IPS-20b (cell line): ENCODE results near the gene TGFB1.

ENCODE experiments used
- H3K27ac ChIP-seq: one replicate; pipeline ENCODE4 v1.5.1; 2013; ENCODE audit warnings: low read length
- H3K27me3 ChIP-seq: 2 replicates; pipeline ENCODE4 v1.6.1; 2013; ENCODE audit warnings: mild to moderate bottlenecking, low read length, inconsistent platforms; ENCODE audit not compliant: insufficient read depth
- H3K36me3 ChIP-seq: 2 replicates; pipeline ENCODE4 v1.6.1; 2013; ENCODE audit warnings: low read depth, mild to moderate bottlenecking, inconsistent platforms, low read length, moderate library complexity; ENCODE audit not compliant: insufficient read depth
- H3K4me1 ChIP-seq: 2 replicates; pipeline ENCODE4 v1.6.1; 2013; ENCODE audit warnings: mild to moderate bottlenecking, control low read depth, inconsistent platforms, low read length, moderate library complexity; ENCODE audit not compliant: insufficient read depth
- H3K4me3 ChIP-seq: 2 replicates; pipeline ENCODE4 v1.5.1; 2013; ENCODE audit warnings: mild to moderate bottlenecking, low read length, inconsistent platforms
- H3K9ac ChIP-seq: 2 replicates; pipeline ENCODE4 v1.6.1; 2013; ENCODE audit warnings: low read depth, mild to moderate bottlenecking, inconsistent platforms, low read length, moderate library complexity
- H3K9me3 ChIP-seq: 2 replicates; pipeline ENCODE4 v1.6.1; 2013; ENCODE audit warnings: mild to moderate bottlenecking, low read depth, low read length, inconsistent platforms; ENCODE audit not compliant: insufficient read depth

The TGFB1 gene

DNA sequence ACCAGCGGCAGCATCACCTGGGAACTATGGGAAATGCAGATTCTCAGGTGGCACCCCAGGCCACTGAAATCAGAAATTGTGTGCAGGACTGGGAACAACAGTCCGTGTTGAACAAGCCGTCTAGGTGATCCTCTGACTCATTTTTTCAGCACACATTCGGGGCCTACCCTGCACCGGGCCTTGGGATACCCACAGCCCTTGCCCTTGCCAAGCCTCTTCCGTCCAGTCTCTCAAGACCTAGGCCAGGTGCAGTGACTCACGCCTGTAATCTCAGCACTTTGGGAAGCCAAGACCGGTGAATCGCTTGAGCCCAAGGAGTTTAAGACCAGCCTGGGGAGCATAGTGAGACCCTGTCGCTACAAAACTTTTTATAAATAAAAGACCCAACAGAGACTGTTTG, 18.3 kb downstream of the TGFB1 start:
- H3K9me3 ChIP-seq: no peaks in the 10 kb centered on the region

GRCh38 chr19:41334793-41335192, 18.9 kb downstream of the TGFB1 start:
- H3K27me3 ChIP-seq: peaks cover 14% of the 10 kb centered on the region; the same call in 1 of the 2 replicates
- H3K9ac ChIP-seq: no peak overlapping the region
- no peaks in the 10 kb centered on the region for H3K9me3 ChIP-seq
- H3K4me3 ChIP-seq: no peak overlapping the region
- no peaks in the 10 kb centered on the region for H3K36me3 ChIP-seq
- no peaks in the 10 kb centered on the region for H3K4me1 ChIP-seq
- no peak overlapping the region for H3K27ac ChIP-seq

More for the DNA sequence above, 18.3 kb downstream of the TGFB1 start:
- H3K27ac ChIP-seq: no peak overlapping the region
- H3K4me1 ChIP-seq: no peaks in the 10 kb centered on the region
- H3K36me3 ChIP-seq: no peaks in the 10 kb centered on the region
- no peak overlapping the region for H3K9ac ChIP-seq
- H3K27me3 ChIP-seq: peaks cover 14% of the 10 kb centered on the region; the same call in 1 of the 2 replicates
- H3K4me3 ChIP-seq: no peak overlapping the region

DNA sequence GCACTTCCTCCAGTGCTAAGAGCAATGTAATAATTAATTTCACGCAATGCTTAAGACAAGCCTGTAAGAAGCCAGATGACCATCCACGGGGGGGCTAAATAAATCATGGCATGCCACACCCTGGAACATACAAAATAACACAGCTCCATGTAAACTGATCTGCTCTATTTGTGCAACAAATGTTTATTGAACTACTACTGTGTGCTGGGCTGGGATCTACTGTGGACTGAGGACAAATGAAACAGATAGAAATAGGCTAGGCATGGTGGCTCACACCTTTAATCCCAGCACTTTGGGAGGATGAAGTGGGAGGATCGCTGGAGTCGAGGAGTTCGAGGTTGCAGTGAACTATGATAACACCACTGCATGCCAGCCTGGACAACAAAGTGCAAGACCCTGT, 21.3 kb downstream of the TGFB1 start:
- no peak overlapping the region for H3K27ac ChIP-seq
- no peaks in the 10 kb centered on the region for H3K4me1 ChIP-seq
- H3K27me3 ChIP-seq: peaks cover 14% of the 10 kb centered on the region; the same call in 1 of the 2 replicates
- no peak overlapping the region for H3K4me3 ChIP-seq
- no peaks in the 10 kb centered on the region for H3K9me3 ChIP-seq
- no peak overlapping the region for H3K9ac ChIP-seq
- no peaks in the 10 kb centered on the region for H3K36me3 ChIP-seq

GRCh38 chr19:41332000-41332399, 21.7 kb downstream of the TGFB1 start:
- H3K9ac ChIP-seq: no peak overlapping the region
- no peaks in the 10 kb centered on the region for H3K9me3 ChIP-seq
- H3K27me3 ChIP-seq: peaks cover 16% of the 10 kb centered on the region; the same call in 1 of the 2 replicates
- peaks cover 3% of the 10 kb centered on the region for H3K4me1 ChIP-seq
- H3K36me3 ChIP-seq: no peaks in the 10 kb centered on the region
- no peak overlapping the region for H3K27ac ChIP-seq
- no peak overlapping the region for H3K4me3 ChIP-seq

GRCh38 chr19:41330946-41331678, 22.6 kb downstream of the TGFB1 start:
- H3K4me1 ChIP-seq: peaks cover 10% of the 10 kb centered on the region
- H3K9me3 ChIP-seq: no peaks in the 10 kb centered on the region
- H3K9ac ChIP-seq: no peak overlapping the region
- H3K27ac ChIP-seq: no peak overlapping the region
- H3K4me3 ChIP-seq: peak overlapping the region; percentile 57; the same call in 1 of the 2 replicates
- H3K27me3 ChIP-seq: peaks cover 23% of the 10 kb centered on the region; the same call in 1 of the 2 replicates
- no peaks in the 10 kb centered on the region for H3K36me3 ChIP-seq

- Histone ChIP-seq H3K4me3 (peak overlapping the region; percentile 13; the same call in 1 of the 2 replicates), H3K27ac (no peak overlapping the region), H3K4me1 (peaks cover 12% of the 10 kb centered on the region), H3K9me3 (no peaks in the 10 kb centered on the region), H3K36me3 (no peaks in the 10 kb centered on the region), H3K27me3 (peaks cover 25% of the 10 kb centered on the region; the same call in 1 of the 2 replicates), H3K9ac (no peak overlapping the region)
Observed at GRCh38 chr19:41330481-41330880, 23.2 kb downstream of the TGFB1 start.

GRCh38 chr19:41328842-41329225, 24.9 kb downstream of the TGFB1 start:
- H3K36me3 ChIP-seq: no peaks in the 10 kb centered on the region
- peaks cover 22% of the 10 kb centered on the region for H3K4me1 ChIP-seq

DNA sequence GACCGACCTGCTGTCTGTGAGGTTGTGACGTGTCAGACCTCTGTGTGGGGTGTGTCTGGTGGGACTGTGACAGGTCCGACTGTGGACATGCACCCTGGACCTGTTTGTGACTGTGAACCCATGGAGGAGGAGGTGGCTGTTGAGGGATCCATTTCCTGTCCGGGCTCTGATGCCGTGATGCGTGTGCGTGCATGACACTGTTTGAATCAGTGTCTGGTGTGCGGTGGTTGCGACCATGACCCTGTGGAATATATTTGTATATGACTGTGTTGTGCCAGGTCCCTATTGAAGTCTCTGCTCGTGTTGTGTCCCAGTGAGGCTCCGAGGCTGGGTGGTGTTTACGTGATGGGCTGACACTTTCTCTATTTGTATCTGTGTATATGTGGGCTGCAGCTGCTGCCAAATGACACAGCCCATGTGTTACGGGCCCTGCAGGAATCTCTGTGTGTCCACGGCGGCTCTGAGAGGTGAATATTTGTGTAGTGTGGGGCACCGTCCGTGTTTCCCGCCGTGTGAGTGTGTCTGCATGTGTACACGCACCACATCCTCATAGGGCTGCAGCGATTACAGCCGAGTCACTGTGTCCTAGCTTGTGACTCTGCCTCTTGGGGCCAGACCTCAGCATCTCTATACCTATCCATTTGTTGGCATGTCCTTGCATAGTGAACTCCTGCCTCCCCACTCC, 25.4 kb downstream of the TGFB1 start:
- H3K27ac ChIP-seq: no peak overlapping the region
- H3K4me1 ChIP-seq: peaks cover 22% of the 10 kb centered on the region
- no peak overlapping the region for H3K4me3 ChIP-seq

More at GRCh38 chr19:41328842-41329225, 24.9 kb downstream of the TGFB1 start:
- Histone ChIP-seq H3K9ac (no peak overlapping the region), H3K27ac (no peak overlapping the region), H3K9me3 (no peaks in the 10 kb centered on the region), H3K4me3 (no peak overlapping the region), H3K27me3 (peaks cover 25% of the 10 kb centered on the region; the same call in 1 of the 2 replicates)

DNA sequence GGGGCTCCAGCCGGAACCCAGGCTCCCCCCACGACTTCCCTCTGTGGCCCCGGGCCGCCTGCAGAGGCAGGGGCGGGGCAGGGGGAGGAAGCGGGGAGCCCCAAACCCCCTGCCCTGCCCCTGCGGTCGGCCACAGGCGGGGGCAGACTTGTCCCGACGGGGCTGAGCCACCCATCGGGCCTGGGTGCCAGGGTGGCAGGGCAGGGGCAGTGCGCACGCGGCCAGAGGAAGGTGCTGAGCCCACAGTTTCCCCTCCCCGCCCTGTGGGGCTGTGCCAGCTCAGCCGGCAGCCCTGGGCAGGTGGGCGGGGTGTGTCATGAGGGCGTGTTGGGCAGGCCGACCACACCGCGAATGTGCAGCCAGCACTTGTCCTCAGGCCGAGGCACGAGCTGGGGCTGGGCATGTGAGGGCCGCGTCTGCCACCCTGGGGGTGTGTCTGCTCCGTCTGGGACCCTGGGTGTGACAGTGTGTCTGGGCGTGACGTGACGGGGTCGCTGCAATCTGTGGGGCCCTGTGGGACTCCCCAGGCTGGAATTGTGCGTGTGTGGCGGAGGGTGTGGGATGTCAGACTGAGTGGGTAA, 26.1 kb downstream of the TGFB1 start:
- H3K4me3 ChIP-seq: peak overlapping the region; percentile 65; the same call in 1 of the 2 replicates
- no peak overlapping the region for H3K27ac ChIP-seq
- H3K36me3 ChIP-seq: no peaks in the 10 kb centered on the region
- peak overlapping the region; percentile 66; the same call in 1 of the 2 replicates for H3K9ac ChIP-seq
- peaks cover 29% of the 10 kb centered on the region for H3K4me1 ChIP-seq
- peaks cover 25% of the 10 kb centered on the region; the same call in 1 of the 2 replicates for H3K27me3 ChIP-seq
- no peaks in the 10 kb centered on the region for H3K9me3 ChIP-seq

More for the DNA sequence above, 25.4 kb downstream of the TGFB1 start:
- Histone ChIP-seq H3K27me3 (peaks cover 25% of the 10 kb centered on the region; the same call in 1 of the 2 replicates), H3K9me3 (no peaks in the 10 kb centered on the region), H3K9ac (no peak overlapping the region), H3K36me3 (no peaks in the 10 kb centered on the region)

- Histone ChIP-seq H3K27me3 (peaks cover 20% of the 10 kb centered on the region; the same call in 1 of the 2 replicates), H3K4me3 (peak overlapping the region; percentile 65; the same call in 1 of the 2 replicates), H3K4me1 (peaks cover 32% of the 10 kb centered on the region), H3K9me3 (no peaks in the 10 kb centered on the region), H3K27ac (no peak overlapping the region), H3K36me3 (no peaks in the 10 kb centered on the region), H3K9ac (peak overlapping the region; percentile 66; the same call in 1 of the 2 replicates)
Observed at GRCh38 chr19:41327076-41327575, 26.6 kb downstream of the TGFB1 start.

- H3K4me3 ChIP-seq: peak overlapping the region; percentile 69; the same call in 1 of the 2 replicates
- H3K9ac ChIP-seq: peak overlapping the region; percentile 59; the same call in 1 of the 2 replicates
- peaks cover 34% of the 10 kb centered on the region for H3K4me1 ChIP-seq
Observed at GRCh38 chr19:41325947-41326706, 27.6 kb downstream of the TGFB1 start.

More at GRCh38 chr19:41325947-41326706, 27.6 kb downstream of the TGFB1 start:
- Histone ChIP-seq H3K9me3 (no peaks in the 10 kb centered on the region), H3K36me3 (no peaks in the 10 kb centered on the region), H3K27ac (no peak overlapping the region), H3K27me3 (peaks cover 11% of the 10 kb centered on the region; the same call in 1 of the 2 replicates)
